Neural progenitor cell (in vitro differentiated cells): ENCODE data around the gene EMILIN2.

ENCODE experiments used
- CTCF ChIP-seq: fragments of 200-600 bp; sonication (generic); IDR thresholded peaks from 2 replicates; pipeline ENCODE4 v1.5.1; 2017; ENCODE audit warnings: antibody characterized with exemption, mild to moderate bottlenecking
- EZH2 ChIP-seq: fragments of 200-600 bp; sonication (generic); IDR thresholded peaks from 2 replicates; pipeline ENCODE4 v1.6.1; 2017; ENCODE audit warnings: antibody characterized with exemption, mild to moderate bottlenecking, moderate library complexity

GRCh38 chr18:2855560-2856350 is 8.9 kb downstream of the EMILIN2 start:
- TF ChIP-seq CTCF (no peak), EZH2 (no peak)
